Cerebellar nuclear complex (tissue), 1 donor: ENCODE data around the gene VPS54.
"Not testable (repeated sequence)": the region's sequence is repeated elsewhere in the genome, so short reads cannot be mapped to it uniquely, and the experiment has no call there.

Source experiments
- DNase-seq, 2 experiments: peaks; one replicate each; lab custom pipeline; 2025; lab: John Stamatoyannopoulos, UW

The VPS54 gene

DNA sequence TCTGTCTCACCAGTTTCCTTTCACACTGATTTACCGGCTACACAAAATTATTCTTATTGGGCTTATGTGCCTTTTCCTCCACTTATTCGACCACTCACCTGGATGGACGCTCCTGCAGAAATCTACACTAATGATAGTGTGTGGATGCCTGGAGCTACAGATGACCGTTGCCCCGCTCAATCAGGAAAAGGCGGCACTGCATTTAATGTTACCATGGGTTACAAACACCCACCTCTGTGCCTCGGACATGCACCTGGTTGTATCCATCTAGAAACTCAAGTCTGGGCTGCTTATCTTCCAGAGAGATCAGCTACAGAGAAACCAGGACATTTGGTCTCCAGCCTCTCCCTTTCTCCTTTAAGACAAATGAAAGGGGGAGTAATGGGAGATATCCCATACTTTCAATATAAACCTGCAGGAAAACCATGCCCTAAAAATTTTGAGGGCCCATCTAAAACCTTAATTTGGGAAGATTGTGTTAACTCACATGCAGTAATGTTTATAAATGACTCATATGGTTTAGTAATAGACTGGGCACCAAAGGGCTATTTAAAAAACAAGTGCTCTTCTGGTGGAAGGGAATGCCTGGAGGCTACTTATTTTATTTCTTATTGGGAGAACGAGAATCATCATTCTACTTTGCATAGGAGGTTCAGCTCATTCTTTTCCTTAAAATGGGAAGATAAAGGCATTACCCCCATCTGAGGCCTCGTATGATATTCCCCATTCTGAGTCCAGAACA lies 24.7 kb downstream of the VPS54 start:
- not testable (repeated sequence) for DNase-seq

DNA sequence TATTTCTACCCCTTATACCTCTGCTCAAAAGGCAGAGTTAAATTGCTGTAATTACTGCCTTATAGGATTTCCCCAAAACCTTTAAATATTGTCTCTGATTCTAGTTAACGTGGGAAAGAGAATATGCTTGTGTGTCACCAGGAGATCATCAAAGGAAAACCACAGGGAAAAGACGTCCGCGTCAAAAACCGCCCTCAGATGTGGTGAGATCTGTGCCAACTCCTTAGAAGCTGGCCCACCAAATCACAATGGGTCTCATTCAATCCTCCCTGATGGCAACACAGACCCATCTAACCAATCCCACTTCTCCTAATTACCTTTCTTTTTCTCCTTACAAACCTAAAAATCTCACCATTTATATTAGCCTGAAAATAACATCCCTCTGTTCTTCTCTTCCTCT lies 25.4 kb downstream of the VPS54 start:
- no peak for DNase-seq

DNA sequence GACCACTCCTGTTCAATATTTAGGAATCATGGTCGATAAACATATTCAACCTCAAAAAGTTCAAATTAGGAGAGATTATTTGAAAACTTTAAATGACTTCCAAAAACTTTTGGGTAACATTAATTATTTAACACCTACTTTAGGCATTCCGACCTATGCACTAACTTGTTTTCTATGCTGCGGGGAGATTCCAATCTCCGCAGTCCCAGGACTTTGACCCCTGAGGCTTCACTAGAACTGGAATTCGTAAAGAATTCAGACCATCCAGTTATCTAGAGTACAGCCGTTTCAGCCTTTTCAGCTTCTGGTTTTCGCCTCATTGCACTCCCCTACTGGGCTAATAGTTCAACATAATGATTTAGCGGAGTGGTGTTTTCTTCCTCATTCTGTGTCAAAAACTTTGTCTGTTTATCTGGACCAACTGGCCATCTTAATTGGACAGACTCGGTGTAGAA lies 26.1 kb downstream of the VPS54 start:
- not testable (repeated sequence) for DNase-seq

DNA sequence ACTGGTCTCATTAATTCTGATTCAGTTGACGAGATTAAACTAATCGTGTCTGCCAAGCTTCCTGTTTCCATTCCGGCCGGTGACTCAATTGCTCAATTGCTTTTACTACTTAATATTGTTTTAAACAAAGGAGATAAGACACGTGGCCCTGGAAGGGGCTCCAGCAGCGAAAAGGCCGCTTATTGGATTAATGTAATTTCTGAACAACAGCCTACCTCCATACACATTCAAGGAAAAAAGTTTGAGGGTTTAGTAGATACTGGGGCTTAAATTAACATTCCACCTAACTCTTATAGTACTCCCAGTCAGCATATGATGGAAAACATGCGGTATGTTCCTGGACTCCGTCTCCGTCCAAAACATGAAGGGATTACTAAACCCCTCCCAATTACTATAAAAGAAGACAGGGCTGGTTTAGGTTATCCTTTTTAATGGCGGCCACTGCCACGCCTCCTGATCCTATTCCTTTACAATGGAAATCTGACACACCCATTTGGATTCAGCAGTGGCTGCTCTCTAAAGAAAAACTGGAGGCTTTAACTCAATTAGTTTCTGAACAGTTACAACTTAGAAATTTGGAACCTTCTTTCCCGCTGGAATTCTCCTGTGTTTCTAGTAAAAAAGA lies 27.1 kb downstream of the VPS54 start:
- no peak for DNase-seq

DNA sequence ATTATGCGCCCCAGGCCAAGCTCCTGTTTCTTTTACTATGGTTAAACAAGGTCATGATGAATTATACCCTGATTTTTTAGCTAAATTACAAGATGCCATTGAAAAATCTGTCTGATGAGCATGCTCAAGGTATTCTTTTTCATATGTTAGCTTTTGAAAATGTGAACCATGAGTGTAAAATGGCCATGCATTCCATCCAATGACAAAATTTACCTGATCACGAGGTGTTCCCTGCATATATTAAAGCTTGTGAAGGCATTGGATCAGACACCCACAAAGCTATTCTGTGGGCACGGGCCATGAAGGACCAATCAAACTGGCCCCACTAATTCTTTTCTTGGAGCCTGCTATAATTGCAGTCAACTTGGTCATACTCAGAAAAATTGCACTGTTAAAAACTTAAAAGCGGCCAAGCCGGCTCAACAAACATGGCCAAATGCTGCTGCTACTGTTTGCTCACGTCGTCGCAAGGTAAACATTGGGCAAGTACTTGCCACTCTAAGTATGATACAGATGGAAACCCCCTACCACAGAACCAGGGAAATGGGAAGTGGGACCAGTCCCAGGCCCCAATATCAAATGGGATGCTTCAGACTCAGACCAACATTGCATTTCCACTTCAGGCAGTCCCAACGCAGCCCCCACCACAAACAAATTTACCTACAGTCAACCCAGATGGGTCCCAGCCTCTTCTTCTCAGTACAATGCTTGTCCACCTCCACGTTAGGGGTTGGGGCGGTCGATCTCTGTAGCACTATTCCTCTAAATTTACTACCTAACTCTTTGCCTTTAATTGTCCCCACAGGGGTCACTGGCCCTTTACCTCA lies 27.8 kb downstream of the VPS54 start:
- not testable (repeated sequence) for DNase-seq

DNA sequence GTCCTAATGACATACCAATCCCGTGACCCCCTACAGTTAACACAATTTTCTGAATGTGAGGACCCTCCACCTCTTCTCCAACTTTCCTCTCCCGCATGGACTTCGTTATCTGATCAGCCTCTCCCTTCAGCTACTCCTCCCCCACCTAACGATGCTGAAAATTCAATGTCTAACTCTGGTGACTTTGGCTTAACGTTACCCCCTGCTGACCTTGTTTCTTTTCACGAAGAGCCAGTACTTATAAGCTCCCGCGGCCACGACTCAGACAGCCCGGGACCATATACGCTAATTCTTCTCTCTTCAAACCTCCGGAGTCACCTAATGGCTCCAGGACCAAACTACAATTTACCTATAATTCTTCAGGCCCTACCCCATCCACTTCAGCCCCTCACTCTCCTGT lies 29.2 kb downstream of the VPS54 start:
- no peak for DNase-seq

DNA sequence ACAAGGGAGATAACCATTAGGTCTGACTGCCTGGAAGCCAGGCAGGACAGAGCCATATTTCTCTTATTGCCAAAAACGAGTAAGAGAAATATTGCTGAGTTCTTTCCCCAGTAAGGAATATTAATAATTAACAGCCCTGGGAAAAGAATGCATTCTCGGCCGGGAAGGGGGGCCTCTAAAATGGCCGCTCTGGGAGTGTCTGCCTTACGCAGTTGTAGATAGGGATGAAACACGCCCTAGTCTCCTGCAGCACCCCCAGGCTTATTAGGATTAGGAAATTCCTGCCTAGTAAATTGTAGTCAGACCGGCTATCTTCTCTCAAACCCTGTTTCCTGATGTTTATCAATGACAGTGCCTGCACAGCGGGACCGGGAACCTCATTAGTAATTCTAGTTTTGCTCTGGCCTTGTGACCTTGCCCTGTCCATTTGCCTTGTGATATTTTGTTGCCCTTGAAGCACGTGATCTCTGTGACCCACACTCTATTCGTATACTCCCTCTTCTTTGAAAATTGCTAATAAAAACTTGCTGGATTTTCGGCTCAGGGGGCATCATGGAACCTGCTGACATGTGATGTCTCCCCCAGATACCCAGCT lies 30.3 kb downstream of the VPS54 start:
- not testable (repeated sequence) for DNase-seq

DNA sequence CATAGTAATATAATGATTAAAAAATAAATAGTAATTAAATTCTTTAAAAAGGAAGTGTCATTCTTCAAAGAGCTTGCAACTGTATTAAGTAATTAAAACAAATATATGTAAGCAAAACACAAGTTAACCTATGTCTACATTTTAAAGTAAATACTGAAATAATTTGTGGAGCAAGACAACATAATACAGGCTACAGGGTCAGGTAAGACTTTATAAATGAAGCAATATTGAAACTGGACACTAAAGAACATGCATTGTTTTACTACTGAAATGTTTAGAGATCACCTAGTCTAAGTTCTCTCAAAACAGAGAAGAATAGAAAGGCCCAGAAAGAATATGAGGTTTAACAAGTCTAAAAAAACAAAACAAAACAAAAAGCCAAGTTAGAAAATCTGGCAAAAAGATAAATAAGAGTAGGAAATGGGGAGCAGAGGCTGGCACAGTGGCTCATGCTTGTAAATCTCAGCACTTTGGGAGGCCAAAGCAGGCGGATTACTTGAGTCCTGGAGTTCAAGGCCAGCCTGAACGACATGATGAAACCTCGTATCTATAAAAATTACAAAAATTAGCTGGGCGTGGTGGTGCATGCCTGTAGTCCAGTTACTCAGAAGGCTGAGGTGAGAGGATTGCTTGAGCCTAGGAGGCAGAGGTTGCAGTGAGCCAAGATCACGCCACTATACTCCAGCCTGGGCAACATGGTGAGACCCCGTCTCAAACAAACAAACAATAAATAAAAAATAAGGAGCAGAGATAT lies 34.4 kb downstream of the VPS54 start:
- DNase-seq, result no peak

DNA sequence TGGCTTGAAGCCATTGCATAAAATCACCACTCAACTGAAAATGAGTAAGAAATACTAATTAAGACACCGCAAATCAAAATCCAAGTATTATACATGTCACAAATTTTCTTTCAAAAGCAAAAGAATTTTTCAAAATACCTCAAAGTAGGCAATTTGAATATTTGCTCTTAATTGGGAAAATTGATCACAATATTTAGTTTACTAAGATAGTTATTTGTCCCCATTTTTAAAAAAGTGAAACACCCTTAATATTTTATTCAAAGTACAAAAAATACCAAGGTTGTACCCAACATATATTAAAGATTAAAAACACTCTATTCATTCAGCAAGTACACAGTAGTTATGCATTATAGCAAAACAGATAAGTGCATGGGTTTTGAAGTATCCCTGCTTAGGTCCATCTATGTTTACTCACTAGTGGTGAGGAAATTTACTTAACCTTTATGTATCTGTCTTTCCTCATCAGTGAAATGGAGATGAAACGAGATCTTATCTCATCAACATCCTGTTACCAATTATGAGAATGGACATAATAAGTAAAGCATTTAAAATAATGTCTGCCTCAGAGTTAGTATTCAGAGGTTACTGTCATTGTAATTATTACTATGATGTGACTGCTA lies 35.1 kb downstream of the VPS54 start:
- no peak for DNase-seq

DNA sequence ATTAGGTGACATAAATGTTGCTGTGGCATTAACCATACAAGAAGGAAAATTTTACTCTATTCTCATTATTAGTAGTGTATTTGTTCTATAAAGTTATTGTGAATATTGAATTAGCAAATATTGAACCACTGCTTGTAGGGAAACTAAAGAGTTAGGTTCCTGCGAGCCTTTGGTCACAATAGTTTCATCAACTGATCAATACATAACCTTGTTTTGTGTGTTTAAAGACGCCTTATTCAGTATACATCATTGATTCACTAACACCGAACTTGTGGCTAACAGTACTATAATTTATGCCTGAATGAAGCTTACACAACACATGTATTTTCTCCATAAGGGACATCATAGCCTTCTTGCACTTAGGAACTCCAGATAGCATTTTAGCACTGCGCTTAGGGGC lies 36.9 kb downstream of the VPS54 start:
- DNase-seq, result no peak

DNA sequence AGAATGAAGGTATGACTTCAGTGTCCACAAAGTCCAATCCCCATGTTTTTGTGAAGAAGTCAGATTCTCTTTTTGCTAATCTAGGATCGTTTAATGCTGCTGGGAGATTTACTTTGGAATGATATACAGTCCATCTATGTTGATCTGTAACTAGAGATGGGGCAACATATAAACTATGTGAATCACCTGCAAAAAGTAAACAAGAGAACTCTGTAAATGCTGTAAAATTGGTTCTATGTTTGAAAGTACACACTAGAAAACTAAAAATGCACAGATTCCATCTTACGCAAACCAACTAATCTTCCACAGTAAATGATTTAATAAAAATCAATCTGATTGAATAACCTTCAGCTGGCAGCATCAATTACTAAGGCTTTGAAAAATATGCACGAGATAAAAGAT lies 37.5 kb downstream of the VPS54 start:
- DNase-seq, result no peak

DNA sequence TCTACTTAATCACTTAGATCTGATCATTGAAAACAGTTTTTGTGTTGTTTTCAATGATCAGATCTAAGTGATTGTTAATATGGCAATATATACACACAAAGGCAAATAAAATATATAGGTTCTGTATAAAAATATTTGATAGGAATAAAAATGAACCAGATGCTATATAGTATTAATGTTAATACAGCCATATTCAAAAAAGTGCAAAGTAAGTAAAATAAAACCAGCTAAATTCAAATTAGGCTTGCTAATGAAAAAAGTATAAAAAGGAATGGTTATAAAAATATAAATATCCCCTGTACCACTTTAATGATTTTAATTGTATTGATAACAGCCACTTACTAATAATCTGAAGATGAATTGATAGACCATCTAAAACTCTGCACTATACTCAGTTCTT lies 38.4 kb downstream of the VPS54 start:
- DNase-seq, result no peak

DNA sequence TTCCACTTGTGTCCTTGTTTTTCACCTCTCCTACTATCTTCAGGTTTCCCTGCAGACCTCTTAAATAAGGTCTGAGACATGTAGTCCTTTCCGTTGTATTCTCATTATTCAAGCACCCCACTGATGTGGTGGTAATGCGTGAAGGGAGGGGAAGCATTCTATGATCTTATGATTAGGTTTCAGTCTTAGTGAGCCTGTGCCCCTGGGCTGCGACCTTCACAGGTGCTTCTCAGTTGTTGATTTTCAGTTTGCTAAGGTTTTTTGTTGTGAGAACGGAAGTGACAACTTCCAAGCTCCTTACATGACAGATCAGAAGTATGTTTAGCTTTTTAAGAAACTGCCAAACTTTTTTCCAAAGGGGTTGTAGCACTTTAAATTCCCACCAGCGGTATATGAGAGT lies 41.3 kb downstream of the VPS54 start:
- DNase-seq, result no peak

DNA sequence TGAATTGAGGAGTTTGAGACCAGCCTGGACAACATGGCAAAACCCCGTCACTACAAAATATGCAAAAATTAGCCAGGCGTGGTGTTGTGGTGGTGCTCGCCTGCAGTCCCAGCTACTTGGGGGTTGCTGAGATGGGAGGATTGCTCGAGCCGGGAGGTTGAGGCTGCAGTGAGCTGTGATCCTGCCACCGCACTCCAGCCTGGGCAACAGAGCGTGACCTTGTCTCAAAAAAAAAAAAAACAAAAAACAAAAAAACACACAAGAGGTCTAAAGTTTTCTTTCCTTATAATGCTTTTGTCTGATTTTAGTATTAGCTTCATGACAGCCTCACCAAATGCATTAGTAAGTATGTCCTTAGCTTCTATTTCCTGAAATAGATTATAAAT lies 43.1 kb downstream of the VPS54 start:
- DNase-seq, result no peak

DNA sequence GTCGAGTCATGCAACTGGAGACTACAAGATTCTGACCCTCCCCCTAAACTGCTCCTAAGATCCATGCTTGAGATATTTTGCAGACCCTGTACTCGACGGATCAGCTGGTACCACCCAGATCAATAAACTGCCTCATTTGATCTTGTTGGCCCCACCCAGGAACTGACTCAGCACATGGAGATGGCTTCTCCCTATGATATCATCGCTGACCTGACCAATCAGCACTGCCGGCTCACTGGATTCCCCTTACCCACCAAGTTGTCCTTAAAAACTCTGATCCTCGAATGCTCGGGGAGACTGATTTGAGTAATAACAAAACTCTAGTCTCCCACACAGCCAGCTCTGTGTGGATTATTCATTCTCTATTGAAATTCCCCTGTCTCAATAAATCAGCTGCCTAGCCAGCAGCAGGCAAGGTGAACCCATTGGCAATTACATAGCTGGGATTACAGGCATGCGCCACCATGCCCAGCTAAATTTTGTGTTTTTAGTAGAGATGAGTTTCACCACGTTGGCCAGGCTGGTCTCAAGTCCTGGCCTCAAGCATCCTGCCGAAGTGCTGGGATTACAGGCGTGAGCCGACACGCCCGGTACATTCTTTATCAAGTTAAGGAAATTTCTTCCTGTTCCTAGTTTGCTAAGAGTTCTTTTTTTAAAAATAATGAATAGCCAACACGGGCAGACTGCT lies 43.6 kb downstream of the VPS54 start:
- DNase-seq, result no peak

DNA sequence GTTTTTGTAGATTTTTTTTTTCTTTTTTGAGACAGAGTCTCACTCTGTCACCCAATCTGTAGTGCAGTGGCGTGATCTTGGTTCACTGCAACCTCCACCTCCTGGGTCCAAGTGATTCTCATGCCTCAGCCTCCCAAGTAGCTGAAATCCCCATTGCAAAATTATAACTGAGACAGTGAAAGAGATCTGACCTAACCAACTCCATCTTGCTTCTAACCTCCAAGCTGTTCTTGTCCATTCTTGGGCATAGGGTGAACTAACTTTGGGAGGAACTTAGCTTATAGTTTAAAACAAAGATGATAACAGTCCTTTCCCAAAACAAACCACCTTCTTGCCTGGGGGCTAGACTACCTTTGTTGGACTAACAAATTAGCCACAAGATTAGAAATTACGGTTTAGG lies 44.2 kb downstream of the VPS54 start:
- DNase-seq, result not testable (repeated sequence)

DNA sequence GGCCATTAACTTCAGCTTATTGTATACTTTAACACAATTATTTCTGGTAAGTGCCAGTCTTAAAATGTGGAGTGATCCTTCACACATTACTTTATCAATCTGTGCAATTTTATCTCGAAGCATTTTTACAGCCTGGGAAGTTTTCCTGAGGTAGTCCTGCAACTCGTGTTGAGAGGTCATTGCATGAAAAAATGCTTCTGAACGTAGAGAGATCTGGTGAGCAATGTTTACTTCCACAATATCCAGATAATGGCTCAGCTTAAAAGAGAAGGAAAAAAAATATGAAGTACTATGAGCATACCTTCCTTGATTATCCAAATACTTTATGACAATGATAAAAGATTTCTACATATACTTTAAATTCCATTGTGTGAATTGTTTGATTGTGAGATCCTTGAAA lies 57.0 kb downstream of the VPS54 start:
- DNase-seq, result no peak

DNA sequence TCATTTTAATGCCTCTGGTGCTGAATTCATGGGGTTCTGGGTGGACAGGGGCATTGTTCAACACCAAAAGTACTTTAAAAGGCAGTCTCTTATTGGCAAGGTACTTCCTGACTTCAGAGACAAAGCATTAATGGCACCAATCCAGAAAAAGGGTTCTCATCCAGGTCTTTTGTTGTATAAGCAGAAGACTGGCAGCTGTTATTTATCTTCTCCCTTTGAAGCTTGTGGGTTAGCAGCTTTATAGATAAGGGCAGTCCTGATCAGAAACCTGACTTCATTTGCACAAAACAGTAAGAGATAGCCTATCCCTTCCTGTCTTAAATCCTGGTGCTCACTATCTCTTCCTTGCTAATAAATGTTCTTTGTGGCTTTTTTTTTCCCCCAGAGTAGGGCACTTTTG lies 68.8 kb downstream of the VPS54 start:
- DNase-seq, result no peak

DNA sequence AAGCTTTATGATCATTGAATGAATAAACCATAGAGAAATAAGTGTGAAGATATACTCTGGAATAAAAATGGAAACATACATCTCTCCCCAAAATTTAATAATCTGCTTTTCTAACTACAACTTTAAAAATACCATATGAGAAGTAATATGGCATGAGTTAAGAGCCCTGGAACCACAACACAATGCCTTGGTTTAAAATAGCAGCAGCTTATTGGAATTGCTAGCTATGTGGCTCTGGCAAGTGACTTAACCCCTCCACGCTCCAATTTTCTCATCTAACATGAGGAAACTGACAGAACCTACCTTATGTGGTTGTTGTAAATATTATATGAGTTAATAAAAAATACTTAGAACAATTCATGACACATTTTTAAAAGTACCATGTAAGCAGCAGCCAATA lies 76.4 kb downstream of the VPS54 start:
- no peak for DNase-seq

DNA sequence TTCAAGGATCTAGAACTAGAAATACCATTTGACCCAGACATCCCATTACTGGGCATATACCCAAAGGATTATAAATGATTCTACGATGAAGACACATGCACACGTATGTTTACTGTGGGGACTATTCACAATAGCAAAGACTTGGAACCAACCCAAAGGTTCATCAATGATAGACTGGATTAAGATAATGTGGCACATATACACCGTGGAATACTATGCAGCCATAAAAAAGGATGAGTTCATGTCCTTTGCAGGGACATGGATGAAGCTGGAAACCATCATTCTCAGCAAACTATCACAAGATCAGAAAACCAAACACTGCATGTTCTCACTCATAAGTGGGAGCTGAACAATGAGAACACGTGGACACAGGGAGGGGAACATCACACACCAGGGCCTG lies 87.1 kb downstream of the VPS54 start:
- not testable (repeated sequence) for DNase-seq

DNA sequence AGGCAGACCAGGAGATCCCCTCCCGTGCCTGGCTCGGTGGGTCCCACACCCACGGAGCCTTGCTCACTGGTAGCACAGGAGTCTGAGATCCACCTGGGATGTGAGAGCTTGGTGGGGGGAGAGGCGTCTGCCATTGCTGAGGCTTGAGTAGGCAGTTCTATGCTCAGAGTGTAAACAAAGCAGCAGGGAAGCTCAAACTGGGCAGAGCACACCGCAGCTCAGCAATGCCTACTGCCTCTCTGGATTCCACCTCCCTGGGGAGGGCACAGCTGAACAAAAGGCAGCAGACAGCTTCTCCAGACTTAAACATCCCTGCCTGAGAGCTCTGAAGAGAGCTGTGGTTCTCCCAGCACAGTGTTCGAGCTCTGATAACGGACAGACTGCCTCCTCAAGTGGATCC lies 92.4 kb downstream of the VPS54 start:
- no peak for DNase-seq
